HG03354 (cell line): ENCODE data around the gene ZNF124.

Experiments
- ATAC-seq: cut with Tn5 transposase; IDR thresholded peaks from one replicate; pipeline ENCODE4 v1.9.1; 2021; ENCODE audit warnings: mild to moderate bottlenecking; ENCODE audit not compliant: unreplicated experiment, poor library complexity, severe bottlenecking

The ZNF124 gene

DNA sequence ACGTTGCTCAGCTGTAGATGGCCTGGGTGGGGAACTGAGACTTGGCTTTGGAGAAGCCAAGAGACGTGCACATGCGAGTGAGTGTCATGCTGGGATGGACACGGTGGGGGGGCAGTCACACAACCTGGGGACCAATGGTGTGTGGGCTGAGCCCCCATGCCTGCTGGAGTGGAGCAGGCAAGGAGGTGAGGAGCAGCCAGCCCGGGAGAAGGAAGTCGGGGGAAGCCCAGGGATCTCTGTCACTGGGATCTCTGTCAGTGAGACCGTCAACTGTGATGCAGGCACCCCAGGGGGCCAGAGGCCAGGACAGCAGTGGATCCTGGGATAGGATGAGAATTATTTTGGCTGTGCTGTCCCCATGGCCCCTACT, 56.7 kb downstream of the ZNF124 start:
- no peak for ATAC-seq

DNA sequence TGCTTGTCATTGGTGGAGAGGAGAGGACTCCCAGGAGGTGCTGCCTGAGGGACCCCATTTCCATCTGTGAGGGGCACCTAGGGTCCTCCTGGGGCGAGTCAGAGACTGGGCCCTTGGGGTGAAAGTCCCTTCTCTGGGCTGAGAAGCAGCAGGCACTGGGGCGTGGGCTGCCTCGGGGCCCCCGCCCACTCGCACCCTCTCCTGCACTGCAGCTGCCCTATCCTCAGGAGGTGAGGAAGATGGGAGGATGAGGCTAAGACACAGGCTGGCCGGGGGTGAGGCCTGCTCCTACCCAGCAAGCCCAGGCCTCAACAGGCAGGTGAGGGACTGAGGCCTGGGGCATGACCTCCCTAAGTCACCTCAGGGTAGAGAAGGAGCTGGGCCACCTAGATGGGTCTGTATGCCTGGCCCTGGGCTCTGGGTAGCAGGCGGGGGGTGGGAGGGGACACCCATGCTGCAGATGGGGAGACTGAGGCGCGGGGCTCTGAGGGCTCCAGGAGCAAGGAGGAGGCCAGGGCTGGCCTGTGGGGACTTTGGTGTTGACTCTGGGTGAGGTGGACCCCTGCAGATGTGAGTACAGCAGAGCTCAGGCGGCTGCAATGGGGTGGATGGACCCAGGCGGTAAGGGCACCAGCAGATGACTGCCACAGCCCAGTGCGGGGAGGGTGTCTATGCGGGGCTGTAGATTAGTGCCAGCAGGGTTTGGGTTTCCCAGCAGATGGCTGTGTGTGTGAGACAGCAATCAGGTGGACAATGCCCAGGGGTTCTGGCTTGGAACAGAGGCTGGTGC, 57.3 kb downstream of the ZNF124 start:
- ATAC-seq: no peak

DNA sequence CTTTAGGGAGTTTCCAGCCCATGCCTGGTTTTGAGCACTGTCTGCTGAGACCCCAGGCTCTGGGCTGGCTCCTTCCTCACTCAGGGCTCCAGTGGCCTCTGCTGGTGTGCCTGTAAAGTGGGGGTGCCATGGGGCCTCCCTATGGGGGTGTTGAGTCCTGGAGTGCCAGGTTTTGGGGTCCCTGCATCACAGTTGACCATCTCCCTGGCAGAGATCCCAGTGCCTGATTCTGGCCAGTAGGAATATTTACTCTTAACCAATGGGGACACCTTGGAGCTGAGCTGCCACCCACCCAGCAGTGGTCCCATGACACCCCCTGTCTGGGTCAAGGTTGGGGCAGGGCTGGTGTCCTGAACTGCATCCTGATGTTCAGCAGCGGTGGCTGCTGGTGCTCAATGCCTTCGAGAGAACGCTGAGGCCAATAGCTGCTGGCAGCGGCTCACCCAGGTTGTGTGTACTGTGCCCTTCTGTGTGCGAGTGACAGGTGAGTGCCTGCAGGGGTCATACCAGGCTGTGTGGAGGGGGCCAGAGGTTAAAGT, 58.0 kb downstream of the ZNF124 start:
- ATAC-seq: no peak

DNA sequence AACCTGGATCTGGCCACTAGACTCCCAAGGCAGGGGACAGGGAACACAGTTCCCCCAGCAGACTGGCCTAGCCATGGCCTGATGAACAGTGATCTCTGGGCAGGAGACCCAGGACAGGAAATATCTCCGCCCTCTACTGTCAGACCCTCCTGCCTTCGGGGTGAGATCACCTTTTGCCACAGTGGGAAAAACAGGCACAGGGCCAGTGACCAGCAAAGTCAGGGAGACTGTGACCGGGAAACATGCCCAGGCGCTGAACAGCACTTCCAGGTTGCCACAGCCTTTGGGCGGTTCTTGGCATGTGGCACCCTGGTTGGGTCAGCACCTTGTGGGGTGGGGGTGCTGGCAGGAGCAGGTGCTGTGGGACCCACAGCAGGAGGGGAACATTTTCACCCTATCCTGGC, 58.7 kb downstream of the ZNF124 start:
- ATAC-seq: no peak

DNA sequence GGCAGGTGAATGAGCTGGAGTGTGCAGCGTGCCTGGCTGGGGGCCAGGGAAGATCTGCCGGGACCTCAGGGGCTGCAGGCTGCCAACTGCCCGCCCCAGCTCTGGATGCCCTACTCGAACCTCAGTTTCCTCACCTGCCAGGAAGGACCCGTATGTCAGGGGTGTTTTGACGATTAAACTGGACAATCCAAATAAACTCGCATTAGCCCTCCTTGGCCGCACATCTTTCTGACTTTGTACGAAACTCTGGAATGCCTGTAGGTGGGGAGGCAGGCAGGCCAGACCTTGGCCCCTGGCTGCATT, 59.4 kb downstream of the ZNF124 start:
- ATAC-seq: no peak

DNA sequence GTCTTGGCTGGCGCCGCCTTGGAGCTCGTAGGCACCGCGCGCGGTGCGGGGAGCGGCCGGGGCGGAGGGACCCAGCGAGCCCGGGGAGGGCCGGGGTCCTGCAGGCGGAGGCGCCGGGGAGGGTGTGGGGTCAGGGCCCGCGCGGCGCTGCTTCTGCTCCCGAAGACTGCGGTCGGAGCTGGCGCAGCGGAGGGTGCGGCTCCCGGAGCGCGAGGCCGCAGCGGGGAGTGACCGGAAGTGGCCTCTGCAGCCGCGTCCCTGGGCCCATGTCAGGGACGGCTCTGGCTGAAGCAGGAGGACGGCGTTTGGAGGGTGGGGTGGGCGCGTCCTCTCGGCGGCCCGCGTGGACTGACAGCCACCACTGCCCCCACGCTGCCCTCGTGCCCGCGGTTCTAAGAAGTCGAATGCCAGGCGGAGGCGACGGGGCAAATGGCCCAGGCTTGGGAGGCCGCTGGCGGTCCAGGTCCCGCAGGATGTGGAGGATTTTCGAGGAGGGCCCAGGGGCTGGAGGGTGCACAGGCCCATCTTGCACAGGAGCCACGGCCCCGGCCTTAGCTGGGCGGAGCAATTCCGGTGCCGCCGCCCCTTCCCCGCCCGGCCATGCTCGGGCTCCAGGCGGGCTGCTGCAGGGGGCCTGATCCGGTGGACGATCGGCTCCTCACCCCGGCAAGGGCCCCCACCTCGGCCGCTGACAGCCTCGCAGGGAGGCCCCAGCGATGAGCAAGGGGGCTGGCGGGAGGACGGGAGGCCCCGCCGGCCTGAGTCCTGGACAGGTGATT, 59.9 kb downstream of the ZNF124 start:
- peak; percentile 41 for ATAC-seq

DNA sequence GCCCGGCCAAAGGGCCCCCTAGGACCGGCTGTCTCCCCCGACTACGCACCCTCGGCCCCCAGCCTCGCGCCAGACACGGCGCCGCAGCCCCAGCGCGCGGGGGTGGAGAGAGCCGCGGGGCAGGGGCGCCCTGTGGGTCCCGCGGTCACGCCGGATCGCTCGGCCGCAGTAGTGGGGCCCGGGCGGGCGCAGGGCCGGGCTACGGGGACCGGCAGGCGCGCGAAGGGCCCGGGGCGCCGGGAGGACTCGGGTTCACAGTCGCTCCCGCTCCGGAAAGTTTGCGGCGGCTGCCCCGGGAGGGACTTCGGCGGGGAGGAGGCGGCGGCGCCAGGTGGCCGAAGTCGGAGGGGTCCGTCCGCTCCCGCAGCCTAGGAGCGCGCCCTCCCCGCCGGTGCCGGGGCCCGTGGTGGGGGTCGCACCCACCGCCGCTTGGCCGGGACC, 60.5 kb downstream of the ZNF124 start:
- ATAC-seq: peak; percentile 30

DNA sequence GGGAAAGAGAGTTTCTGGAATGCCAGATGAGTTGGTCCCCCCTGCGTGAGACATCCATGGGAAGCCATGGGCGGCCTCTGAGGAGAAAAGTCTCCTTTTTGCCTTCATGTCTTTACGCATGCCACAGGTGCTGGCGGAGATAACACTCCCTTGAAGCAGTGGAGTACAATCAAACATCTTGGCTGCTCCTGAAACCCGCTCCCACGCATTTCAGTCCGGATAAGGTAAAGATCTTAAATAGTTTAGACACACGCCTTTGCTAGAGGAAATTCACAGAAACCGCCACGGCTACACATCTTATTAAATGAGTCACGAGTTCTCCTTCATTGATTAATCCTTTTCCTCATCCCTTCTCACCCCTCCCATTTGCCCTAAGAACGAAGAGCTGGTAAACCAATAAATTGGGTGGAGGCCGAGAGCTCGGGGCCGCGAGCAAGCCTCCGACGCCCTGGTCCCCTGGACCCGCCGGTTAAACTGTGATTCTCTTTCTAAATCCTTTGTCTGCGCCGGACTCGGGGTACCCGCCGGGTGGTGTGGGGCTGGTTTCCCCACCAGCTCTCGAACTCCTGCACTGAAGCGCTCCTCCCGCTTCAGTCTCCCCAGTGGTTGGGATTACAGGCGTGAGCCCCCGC, 61.1 kb downstream of the ZNF124 start:
- peak; percentile 30 for ATAC-seq

DNA sequence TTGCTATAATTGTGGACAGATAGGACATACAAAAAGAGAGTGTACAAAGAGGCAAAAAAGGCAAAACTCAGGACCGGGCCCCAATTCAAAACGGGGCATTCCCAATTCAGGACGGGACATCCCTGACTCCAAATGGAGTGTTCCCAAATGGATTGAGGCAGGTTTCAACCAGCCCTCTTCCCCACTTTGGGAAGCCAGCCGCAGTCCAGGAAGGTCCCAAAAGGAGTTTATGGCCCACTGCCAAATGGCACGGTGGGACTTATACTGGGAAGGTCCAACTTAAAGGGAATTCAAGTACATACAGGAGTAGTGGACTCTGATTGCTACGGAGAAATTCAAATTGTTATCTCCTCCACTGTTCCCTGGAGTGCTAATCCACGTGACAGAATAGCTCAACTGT, 64.1 kb downstream of the ZNF124 start:
- ATAC-seq: no peak

DNA sequence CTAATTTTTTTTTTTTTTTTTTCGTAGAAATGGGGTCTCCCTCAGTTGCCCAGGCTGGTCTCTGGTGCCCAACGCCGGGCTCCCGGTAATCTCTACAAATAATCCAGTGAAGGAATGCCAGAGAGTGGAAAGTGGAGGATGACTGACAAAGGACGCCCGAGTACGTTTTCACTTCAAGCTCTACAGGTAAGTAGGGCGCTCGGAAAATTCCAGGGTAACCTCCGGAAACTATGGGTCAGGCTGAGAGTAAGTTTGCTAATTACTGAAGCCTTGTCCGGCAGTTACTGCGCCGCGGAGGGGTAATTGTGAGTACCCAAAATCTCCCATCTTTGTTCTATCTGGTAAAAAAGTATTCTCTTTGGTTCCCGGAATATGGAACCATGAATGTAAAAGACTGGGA, 65.9 kb downstream of the ZNF124 start:
- no peak for ATAC-seq
